ENCODE results near the gene ZNF561.
"Not testable (repeated sequence)": the region's sequence is repeated elsewhere in the genome, so short reads cannot be mapped to it uniquely, and the experiment has no call there.

Gene ZNF561

DNA sequence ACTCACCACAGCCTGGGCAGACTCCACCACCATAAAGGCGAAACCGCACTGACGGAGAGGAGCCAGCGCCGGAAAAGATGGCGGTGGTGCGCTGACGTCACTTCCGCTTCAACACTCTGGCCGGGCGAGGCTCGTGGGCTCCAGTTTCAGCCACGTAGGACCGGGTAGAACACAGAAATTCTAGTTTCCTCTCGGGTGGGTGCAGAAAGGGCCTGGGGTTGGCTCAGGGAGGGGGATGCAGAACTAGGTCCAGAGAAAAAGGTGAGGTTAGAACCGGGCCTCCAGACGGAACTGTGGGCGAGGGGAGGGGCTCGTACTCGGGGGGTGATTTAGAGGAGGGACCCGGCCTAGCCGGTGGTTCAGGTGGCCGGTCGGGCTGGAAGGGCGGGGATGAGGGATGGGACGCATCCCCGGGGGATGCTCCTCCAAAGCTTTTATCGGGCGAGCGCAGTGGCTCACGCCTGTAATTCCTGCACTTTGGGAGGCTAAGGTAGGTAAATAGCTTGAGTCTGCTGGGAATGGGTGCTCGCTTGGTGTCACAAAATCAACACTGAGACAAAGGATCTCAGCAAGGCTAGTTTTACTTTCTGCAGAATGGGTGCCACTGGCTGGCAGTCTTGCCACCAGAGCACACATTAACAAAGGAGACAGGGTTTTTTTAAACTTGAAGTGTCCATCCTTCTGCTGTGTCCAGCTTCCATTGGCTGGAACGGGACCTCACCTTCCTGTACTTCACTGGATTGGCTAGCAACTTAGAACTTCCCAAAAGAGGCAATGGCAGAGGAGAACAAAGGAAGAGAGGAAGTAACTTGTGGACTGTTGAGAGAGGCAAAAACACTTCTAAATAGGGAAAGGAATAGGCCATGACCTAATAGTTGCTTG lies at the start of gene ZNF561:
Gene ZNF561 (minus strand): TSS at position 77 of the 882 bp plus-strand sequence. CDS start 1,776 bp downstream, outside the sequence.
- DNase-seq = peak; percentile 97

DNA sequence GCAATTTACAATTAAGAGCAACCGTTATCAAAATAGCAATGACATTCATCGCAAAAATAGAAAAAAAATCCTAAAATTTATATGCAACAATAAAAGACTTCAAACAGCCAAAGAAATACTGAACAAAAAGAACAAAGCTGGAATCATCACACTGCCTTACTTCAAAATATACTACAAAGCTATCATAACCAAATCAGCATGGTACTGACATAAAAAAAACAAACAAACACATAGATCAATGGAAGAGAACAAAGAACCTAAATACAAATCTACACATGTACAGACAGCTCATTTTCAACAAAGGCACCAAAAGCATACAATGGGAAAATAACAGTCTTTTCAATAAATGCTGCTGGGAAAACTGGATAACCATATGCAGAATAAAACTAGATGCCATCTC lies 47.5 kb upstream of the ZNF561 start:
- DNase-seq = no peak

- DNase-seq = no peak
Observed at GRCh38 chr19:9667898-9668297, 46.9 kb upstream of the ZNF561 start.

- no peak for DNase-seq
Observed at GRCh38 chr19:9658769-9659168, 37.7 kb upstream of the ZNF561 start.

- not testable (repeated sequence) for DNase-seq
Observed at GRCh38 chr19:9653066-9653555, 32.1 kb upstream of the ZNF561 start.

DNA sequence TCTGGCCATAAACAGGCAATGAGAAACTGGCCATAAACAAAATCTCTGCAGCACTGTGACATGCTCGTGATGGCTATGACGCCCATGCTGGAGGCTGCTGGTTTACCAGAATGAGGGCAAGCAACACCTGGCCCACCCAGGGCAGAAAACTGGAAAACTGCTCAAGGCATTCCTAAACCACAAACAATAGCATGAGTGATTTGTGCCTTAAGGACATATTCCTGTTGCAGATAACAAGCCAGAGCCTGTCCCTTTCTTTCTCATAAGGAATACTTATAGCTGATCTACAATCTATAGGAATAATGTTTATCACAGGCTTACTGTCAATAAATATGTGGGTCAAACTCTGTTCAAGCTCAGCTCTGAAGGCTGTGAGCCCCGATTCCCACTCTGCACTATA lies 30.4 kb upstream of the ZNF561 start:
- not testable (repeated sequence) for DNase-seq

DNA sequence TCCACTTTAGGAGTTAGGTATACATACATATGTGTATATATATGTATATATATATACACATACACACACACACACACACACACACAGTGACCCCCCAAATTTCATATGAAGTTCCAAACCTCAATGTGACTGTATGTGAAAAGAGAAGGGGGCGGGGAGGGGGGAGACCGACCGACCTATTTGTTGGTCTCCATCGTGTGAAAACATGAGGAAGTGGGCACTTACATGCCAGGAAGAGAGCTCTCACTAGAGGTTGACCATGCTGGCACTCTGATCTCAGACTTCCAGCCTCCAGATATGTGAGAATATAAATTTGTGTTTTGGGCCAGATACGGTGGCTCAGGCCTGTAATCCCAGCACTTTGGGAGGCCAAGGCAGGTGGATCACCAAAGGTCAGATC lies 29.3 kb upstream of the ZNF561 start:
- DNase-seq = no peak

DNA sequence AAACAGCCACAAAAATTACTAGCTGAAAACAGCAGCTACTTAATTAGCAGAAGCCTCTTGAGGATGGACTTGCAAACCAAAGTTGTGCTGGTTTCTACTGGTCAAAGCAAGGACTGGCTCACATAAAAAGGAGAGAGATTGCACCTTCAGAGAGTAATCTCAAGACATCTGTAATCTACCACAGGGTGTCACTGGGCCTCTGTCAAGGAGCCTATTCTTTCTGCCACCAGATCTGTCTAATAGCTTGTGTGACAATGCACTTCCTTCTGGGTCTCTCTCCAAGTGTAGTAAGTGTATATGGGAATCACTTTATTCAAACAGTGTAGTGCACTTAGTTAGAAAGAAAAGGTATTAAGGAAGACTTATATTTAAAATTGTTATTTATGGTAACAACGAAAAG lies 24.4 kb upstream of the ZNF561 start:
- DNase-seq = no peak

- DNase-seq = no peak
Observed at GRCh38 chr19:9644472-9644871, 23.4 kb upstream of the ZNF561 start.

DNA sequence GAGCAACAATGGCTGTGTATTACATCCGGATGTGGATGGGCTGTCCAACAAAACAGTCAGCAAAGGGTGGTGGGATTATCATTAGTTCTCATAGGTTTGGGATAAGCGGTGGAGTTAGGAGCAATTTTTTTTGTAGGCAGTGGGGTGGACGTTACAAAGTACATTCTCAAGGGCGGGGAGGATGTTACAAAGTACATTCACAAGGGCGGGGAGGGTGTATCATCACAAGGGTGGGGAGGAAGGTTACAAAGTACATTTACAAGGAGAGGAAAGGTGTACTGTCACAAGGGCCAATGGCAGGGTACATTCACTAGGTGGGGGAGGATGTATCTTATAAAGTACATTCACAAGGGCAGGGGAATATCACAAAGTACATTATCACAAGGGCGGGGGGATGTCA lies 20.8 kb upstream of the ZNF561 start:
- DNase-seq = no peak

DNA sequence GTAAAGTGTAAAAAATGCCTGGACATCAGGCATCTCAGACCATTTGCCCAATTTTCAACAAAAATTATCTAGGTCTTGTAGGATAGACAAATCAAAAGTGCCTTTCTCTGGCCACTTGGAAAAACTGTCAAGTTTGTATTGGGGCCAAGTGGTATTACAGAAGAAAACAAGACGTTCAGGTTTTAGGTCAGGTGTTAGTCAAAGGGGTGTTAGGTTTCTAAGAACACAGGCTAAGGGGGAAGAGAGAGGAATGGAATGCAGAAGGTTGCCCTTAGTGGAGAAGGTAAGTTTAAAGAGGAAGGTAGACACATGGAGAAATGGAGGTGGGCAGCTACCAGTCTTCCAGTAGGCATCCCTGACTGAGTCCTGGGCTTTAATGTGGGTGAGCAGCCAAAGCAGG lies 19.9 kb upstream of the ZNF561 start:
- DNase-seq = no peak

GRCh38 chr19:9636018-9636417 lies 15.0 kb upstream of the ZNF561 start:
- no peak for DNase-seq

GRCh38 chr19:9627856-9628255 lies 6.8 kb upstream of the ZNF561 start:
- no peak for DNase-seq

DNA sequence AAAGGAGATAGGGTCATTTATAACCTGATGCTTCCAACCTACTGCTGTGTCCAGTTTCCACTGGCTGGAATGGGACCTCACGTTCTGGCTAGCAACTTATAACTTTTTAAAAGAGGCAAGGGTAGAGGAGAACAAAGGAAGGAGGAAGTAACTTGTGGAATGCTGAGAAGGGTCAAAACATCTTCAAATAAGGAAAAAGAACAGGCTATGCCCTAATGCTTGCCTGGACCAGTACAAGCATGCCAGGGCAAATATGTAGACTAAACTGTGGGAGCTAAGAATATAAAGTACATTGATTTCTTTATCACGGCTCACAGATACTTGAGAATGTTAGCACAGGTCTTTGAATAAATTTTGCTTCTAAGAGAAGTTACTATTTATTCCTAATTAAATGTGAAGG lies 1.5 kb upstream of the ZNF561 start:
- no peak for DNase-seq

GRCh38 chr19:9620842-9621155 lies 233 bp downstream of the ZNF561 start:
- DNase-seq = no peak

DNA sequence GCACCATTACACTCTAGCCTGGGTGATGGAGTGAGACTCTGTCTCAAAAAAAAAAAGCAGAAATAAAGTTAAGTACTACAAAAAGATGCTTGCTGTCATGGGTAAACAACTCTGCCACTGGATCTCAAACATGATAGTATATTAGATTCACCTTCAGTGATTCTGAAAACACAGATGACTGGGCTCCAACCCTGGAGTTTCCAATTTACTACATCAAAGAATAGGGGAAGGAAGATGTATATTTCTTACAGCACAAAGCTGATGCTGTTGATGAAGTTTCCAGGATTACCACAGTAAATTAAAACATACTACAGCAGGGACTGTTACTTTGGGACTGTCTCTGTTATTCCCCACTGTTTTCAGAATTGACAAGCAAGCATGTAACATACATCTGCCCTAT lies 5.2 kb downstream of the ZNF561 start:
- no peak for DNase-seq

- no peak for DNase-seq
Observed at GRCh38 chr19:9610484-9611113, 10.4 kb downstream of the ZNF561 start.

DNA sequence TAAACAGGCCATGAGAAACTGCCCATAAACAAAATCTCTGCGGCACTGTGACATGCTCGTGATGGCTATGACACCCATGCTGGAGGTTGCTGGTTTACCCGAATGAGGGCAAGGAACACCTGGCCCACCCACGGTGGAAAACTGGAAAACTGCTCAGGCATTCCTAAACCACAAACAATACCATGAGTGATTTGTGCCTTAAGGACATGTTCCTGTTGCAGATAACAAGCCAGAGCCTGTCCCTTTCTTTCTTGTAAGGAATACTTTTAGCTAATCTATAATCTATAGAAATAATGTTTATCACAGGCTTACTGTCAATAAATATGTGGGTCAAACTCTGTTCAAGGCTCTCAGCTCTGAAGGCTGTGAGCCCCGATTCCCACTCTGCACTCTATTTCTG lies 12.1 kb downstream of the ZNF561 start:
- DNase-seq = no peak

DNA sequence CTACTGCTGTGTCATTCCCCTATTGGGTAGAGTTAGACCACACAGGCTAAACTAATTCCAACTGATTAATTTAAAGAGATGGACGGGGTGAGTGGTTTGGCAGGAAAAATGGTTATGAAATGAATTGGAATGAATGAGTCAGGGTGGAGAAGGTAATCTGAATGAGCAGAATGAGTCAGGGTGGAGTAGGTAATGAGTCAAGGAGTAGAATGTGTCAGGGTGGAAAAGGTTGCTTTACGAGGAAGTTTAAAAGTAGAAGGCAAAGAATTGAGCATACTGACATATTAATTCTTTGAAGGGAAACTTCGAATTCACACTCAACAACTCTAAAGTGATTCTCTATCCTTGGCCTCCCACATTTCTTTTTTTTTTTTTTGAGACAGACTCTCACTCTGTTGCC lies 24.0 kb downstream of the ZNF561 start:
- DNase-seq = no peak

- DNase-seq = peak; percentile 62
Observed at GRCh38 chr19:9586764-9587163, 34.3 kb downstream of the ZNF561 start.

- DNase-seq = peak; percentile 98
Observed at GRCh38 chr19:9584073-9584833, 36.8 kb downstream of the ZNF561 start, which contains the start of gene ZNF121. ZNF121 (minus strand) TSS chr19:9584504; CDS start chr19:9568097, 16,407 bp downstream.

DNA sequence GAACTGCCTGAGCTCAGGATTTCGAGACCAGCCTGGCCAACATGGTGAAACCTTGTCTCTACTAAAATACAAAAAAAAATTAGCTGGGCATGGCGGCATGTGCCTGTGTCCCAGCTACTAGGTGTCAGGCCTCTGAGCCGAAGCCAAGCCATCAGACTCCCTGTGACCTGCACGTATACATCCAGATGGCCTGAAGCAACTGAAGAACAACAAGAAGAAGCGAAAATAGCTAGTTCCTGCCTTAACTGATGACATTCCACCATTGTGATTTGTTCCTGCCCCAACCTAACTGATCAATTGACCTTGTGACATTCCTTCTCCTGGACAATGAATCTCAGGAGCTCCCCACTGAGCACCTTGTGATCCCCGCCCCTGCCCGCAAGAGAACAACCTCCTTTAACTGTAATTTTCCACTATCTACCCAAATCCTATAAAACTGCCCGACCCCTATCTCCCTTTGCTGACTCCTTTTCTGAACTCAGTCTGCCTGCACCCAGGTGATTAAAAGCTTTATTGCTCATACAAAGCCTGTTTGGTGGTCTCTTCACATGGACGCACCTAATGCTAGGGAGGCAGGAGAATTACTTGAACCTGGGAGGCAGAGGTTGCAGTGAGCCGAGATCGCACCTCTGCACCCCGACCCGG lies 38.8 kb downstream of the ZNF561 start:
- not testable (repeated sequence) for DNase-seq

GRCh38 chr19:9580728-9581127 lies 40.3 kb downstream of the ZNF561 start:
- DNase-seq = no peak
